ENCODE results near the gene ZFAND2A. TPM values are rescaled to one million over a fixed set of nuclear protein-coding genes. Genes with fewer than 3 reads are reported as not detected.
A peak's percentile ranks its signal among the peaks of the same experiment; 100 is the strongest.
"Not testable (repeated sequence)": the region's sequence is repeated elsewhere in the genome, so short reads cannot be mapped to it uniquely, and the experiment has no call there.

Gene ZFAND2A
- total RNA-seq, 1 experiment from 2014 or later: 51.2 TPM

- Histone ChIP-seq H2AFZ (no peak overlapping the region), H3K9me2 (ENCODE audit: insufficient read depth) (no peaks in the 10 kb centered on the region), H3K27ac (no peak overlapping the region), H3K79me2 (ENCODE audit: low read depth) (peaks cover 34% of the 10 kb centered on the region), H4K20me1 (ENCODE audit: insufficient read depth) (0 out of 2 replicates have a peak, but pooled peaks cover 3% of the 10 kb centered on the region), H3K4me1 (replicated peaks; ENCODE audit: insufficient read depth) (peaks cover 17% of the 10 kb centered on the region), H3K27me3 (ENCODE audit: insufficient read depth, low read depth) (no peaks in the 10 kb centered on the region), H3K4me3 (no peak overlapping the region), H3K4me2 (no peak overlapping the region), H3K36me3 (ENCODE audit: low read depth) (peaks cover 12% of the 10 kb centered on the region; the same call in 1 of the 2 replicates), H3K9me3 (ENCODE audit: insufficient read depth, low read depth) (no peaks in the 10 kb centered on the region), H3F3A (ENCODE audit: insufficient read depth, low read depth) (peaks cover 25% of the 10 kb centered on the region; the same call in 1 of the 2 replicates)
- POLR2A ChIA-PET (ENCODE audit: unreplicated experiment): no interaction called here
- CTCF ChIA-PET: no interaction called here
- intact Hi-C loops (cut with micrococcal nuclease; ENCODE audit: unreplicated experiment): no loop called here
- peak in 1 of 2 experiments; percentile 51 for DNase-seq
- BruUV-seq (replicated peaks): no TSS peak
- TF ChIP-seq CTCF (conservative IDR thresholded peaks at IDR 0.05): no peak
- TF ChIP-seq EZH2 (IDR thresholded peaks at IDR 0.05; ENCODE audit: low read depth): no peak
Observed at GRCh38 chr7:1163121-1163520, 3.1 kb upstream of the ZFAND2A start.

- ChIA-PET CTCF (interaction anchor here (0.6 kb wide), 1 partner anchor 1399 kb away, joined by 4 read pairs; no protein-coding TSS in a partner anchor), POLR2A (ENCODE audit: unreplicated experiment) (interaction anchor here (0.6 kb wide), 2 partner anchors 8 to 395 kb away, joined by 3 to 7 read pairs; no protein-coding TSS in a partner anchor)
- TSS peak; percentile 69 for BruUV-seq (replicated peaks)
- Histone ChIP-seq H3K4me1 (replicated peaks; ENCODE audit: insufficient read depth) (peaks cover 40% of the 10 kb centered on the region), H3K79me2 (ENCODE audit: low read depth) (peaks cover 46% of the 10 kb centered on the region), H3K9me2 (ENCODE audit: insufficient read depth) (no peaks in the 10 kb centered on the region), H3K27me3 (ENCODE audit: insufficient read depth, low read depth) (no peaks in the 10 kb centered on the region), H4K20me1 (ENCODE audit: insufficient read depth) (no peaks in the 10 kb centered on the region), H3F3A (ENCODE audit: insufficient read depth, low read depth) (peaks cover 44% of the 10 kb centered on the region), H3K4me2 (peak overlapping the region; percentile 96), H3K27ac (peak overlapping the region; percentile 77), H3K4me3 (peak overlapping the region; percentile 96), H3K9me3 (ENCODE audit: insufficient read depth, low read depth) (no peaks in the 10 kb centered on the region), H2AFZ (peak overlapping the region; percentile 78), H3K36me3 (ENCODE audit: low read depth) (peaks cover 22% of the 10 kb centered on the region)
- peak; percentile 53 to 56 for DNase-seq
- no peak for TF ChIP-seq EZH2 (IDR thresholded peaks at IDR 0.05; ENCODE audit: low read depth)
- TF ChIP-seq CTCF (conservative IDR thresholded peaks at IDR 0.05): no peak
- intact Hi-C loops (cut with micrococcal nuclease; ENCODE audit: unreplicated experiment): no loop called here
Observed at GRCh38 chr7:1160670-1161021, 650 bp upstream of the ZFAND2A start.

GRCh38 chr7:1159231-1159630, 765 bp downstream of the ZFAND2A start:
- peak overlapping the region; percentile 98 for H3K4me2 ChIP-seq
- H3K4me1 ChIP-seq (replicated peaks; ENCODE audit: insufficient read depth): peaks cover 45% of the 10 kb centered on the region
- DNase-seq; H3K9me2 ChIP-seq (ENCODE audit: insufficient read depth); H3K27me3 ChIP-seq (ENCODE audit: insufficient read depth, low read depth); H2AFZ ChIP-seq; POLR2A ChIA-PET (ENCODE audit: unreplicated experiment); BruUV-seq (replicated peaks); H3K9me3 ChIP-seq (ENCODE audit: insufficient read depth, low read depth); H4K20me1 ChIP-seq (ENCODE audit: insufficient read depth): not testable (repeated sequence)
- peaks cover 60% of the 10 kb centered on the region for H3K79me2 ChIP-seq (ENCODE audit: low read depth)
- intact Hi-C loops (cut with micrococcal nuclease; ENCODE audit: unreplicated experiment): loop anchor here (5.0 kb wide), 2 partner anchors 72 to 282 kb away; partner anchors contain the start of genes GET4 and GPER1
- peak overlapping the region; percentile 77; the same call in 1 of the 2 replicates for H3K27ac ChIP-seq
- peaks cover 34% of the 10 kb centered on the region for H3K36me3 ChIP-seq (ENCODE audit: low read depth)
- peaks cover 41% of the 10 kb centered on the region for H3F3A ChIP-seq (ENCODE audit: insufficient read depth, low read depth)
- H3K4me3 ChIP-seq: peak overlapping the region; percentile 96
- CTCF ChIA-PET: interaction anchor here (0.6 kb wide), 1 partner anchor 346 kb away, joined by 4 read pairs; no protein-coding TSS in a partner anchor

Data from PC-9 (cell line).